ENCODE data around the gene AMT.

DNA sequence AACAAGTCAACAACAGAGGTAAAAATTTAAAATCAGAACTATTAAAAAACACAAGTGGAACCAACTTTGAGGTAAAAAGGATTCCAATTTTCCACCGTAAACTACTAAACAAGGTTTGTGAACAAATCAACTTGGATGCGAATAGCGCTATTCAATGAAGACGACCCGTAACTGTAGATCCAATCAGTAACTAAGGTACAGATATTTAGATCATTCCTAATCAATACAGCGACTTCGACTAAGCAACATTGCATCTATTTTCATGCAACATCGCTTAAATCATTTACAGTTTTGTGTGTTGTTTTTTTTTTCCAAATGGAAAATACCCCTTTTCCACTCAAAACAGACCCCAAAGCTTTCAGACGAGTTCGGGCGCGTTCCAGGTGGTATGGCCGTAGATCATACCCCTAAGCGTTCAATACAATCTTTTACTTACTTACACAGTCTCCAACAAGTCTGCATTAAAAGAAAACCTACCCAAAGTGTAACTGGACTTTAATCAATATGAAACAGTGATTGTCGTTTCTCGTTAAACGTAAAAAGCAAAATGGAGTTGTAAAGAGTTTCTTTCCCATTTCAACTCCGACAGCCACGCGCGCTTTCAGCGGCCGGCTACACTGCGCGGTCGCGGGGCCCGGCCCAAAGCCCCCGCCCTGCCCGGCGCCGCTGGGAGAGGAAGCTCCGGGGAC, 11.3 kb downstream of the AMT start:
- TF ChIP-seq POLR2A (IDR thresholded peaks at IDR 0.05) (no peak), CTCF (IDR thresholded peaks at IDR 0.05) (no peak)
